Bronchial epithelial cell (primary cell): ENCODE data around the gene DARS1. TPM values are rescaled to one million over a fixed set of nuclear protein-coding genes. Genes with fewer than 3 reads are reported as not detected.
A peak's percentile ranks its signal among the peaks of the same experiment; 100 is the strongest.

Experiments
- DNase-seq: peaks from one replicate; pipeline ENCODE4 v3.0.0-alpha.2; 2010; ENCODE audit warnings: low read depth
- FAIRE-seq: peaks from 2 replicates; lab custom pipeline; 2011; peaks lifted over from hg19 to GRCh38; lab: Jason Lieb, UNC
- H3K27me3 ChIP-seq: 2 replicates; pipeline ENCODE4 v1.5.1; 2011; ENCODE audit warnings: low read length; ENCODE audit not compliant: control insufficient read depth, insufficient read depth
- H3K36me3 ChIP-seq: 2 replicates; pipeline ENCODE4 v1.5.1; 2011; ENCODE audit warnings: low read length; ENCODE audit not compliant: control insufficient read depth, insufficient read depth
- H3K4me3 ChIP-seq: 2 replicates; pipeline ENCODE4 v1.5.1; 2011; ENCODE audit warnings: mild to moderate bottlenecking, low read depth, low read length, control low read depth
- total RNA-seq: library from RNA; depleted of rRNA; stranded (reverse); fragments of >200 nt; gene quantifications from 2 replicates; pipeline ENCODE4 v1.2.1, GENCODE V29; 2014
- TF ChIP-seq, protein P1 (sequence below): IDR thresholded peaks from 2 replicates; pipeline ENCODE4 v1.5.1; 2011; ENCODE audit warnings: mild to moderate bottlenecking, moderate library complexity, low read length, control low read depth, inconsistent platforms; ENCODE audit not compliant: insufficient read depth, severe bottlenecking

Gene DARS1
- total RNA-seq, 1 donor from 2014 or later = 111 TPM

DNA sequence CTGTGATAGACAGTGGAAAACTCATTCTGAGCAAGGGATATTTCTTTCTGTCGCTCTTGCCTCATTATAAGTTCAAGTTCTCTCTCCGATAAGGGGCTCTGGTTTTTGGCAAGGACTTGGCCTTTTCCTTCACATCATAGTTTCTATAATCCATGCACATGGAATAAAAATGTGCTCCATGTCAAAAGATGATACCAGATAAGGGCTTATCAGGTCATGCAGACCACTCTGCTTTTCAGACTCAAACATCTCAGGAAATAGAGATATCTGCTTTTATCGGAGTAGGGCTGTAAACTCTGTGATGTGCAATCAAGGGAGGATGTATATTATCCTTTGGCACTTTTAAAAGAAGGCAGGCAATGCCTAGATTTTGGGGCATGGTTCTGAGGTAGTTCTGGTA lies 45.0 kb upstream of the DARS1 start:
- TF ChIP-seq, protein P1, sequence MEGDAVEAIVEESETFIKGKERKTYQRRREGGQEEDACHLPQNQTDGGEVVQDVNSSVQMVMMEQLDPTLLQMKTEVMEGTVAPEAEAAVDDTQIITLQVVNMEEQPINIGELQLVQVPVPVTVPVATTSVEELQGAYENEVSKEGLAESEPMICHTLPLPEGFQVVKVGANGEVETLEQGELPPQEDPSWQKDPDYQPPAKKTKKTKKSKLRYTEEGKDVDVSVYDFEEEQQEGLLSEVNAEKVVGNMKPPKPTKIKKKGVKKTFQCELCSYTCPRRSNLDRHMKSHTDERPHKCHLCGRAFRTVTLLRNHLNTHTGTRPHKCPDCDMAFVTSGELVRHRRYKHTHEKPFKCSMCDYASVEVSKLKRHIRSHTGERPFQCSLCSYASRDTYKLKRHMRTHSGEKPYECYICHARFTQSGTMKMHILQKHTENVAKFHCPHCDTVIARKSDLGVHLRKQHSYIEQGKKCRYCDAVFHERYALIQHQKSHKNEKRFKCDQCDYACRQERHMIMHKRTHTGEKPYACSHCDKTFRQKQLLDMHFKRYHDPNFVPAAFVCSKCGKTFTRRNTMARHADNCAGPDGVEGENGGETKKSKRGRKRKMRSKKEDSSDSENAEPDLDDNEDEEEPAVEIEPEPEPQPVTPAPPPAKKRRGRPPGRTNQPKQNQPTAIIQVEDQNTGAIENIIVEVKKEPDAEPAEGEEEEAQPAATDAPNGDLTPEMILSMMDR = no peak
- Histone ChIP-seq H3K4me3 (no peak overlapping the region), H3K36me3 (no peaks in the 10 kb centered on the region), H3K27me3 (peaks cover 2% of the 10 kb centered on the region)
- FAIRE-seq (no peak), DNase-seq (no peak)

DNA sequence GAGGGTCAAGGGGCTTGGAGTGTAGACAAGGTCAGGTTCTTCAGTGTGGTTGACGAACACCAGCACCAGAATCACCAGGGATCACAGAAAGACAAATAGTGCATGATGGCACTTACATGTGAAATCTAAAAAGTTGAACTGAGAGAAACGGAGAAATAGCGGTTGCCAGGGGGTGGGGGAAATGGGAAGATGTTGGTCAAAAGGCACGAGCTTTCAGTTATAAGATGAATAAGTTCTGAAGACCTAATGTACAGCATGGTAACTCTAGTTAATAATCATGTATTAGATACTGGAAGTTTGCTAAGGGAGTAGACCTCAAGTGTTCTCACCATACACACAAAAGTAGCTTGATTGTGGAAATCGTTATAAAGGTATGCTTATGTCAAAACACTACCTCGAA lies 43.7 kb upstream of the DARS1 start:
- FAIRE-seq (no peak), DNase-seq (no peak)
- H3K36me3 ChIP-seq = no peaks in the 10 kb centered on the region
- no peaks in the 10 kb centered on the region for H3K27me3 ChIP-seq
- TF ChIP-seq, protein P1 = no peak
- H3K4me3 ChIP-seq = no peak overlapping the region

DNA sequence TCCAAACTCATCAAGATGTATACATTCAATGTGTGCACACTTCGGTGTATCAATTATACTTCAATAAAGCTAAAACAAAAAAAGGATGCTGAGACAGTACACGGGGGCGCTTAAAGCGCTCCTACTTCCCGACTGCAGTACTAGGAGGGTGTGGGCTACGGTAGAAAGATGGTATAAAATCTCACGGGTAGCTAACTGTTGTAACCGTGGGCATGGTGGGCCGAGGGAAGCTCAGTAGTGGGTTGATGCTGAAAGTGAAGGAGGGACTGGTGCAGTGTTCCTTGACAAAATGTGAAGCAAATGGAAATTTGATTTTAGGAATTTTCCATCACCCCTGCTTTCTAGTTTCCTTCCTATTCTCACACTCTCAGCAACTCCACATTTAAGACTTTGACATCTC lies 42.6 kb upstream of the DARS1 start:
- FAIRE-seq (no peak), DNase-seq (no peak)
- TF ChIP-seq, protein P1 = no peak
- Histone ChIP-seq H3K36me3 (no peaks in the 10 kb centered on the region), H3K27me3 (no peaks in the 10 kb centered on the region), H3K4me3 (no peak overlapping the region)

DNA sequence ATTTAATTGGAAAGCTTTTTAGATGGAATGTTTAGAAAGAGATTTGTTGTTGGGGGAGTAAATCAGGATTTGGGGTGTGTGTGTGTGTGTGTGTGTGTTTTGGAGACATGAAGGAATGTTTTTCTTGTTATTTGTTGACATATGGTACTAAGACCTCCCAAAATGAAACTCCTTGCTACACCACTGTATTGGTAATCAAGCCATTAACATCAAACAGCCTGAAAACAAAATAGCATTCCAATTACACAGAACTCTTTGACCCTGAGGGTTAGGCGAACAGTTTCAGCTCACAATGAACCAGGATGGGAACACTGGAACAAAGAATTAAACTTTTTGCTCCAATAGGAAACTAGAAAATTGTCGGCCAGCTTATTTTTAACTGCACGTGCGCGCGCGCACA lies 41.7 kb upstream of the DARS1 start:
- no peak for FAIRE-seq
- H3K36me3 ChIP-seq = no peaks in the 10 kb centered on the region
- H3K4me3 ChIP-seq = no peak overlapping the region
- TF ChIP-seq, protein P1 = no peak
- no peak for DNase-seq
- H3K27me3 ChIP-seq = no peaks in the 10 kb centered on the region

DNA sequence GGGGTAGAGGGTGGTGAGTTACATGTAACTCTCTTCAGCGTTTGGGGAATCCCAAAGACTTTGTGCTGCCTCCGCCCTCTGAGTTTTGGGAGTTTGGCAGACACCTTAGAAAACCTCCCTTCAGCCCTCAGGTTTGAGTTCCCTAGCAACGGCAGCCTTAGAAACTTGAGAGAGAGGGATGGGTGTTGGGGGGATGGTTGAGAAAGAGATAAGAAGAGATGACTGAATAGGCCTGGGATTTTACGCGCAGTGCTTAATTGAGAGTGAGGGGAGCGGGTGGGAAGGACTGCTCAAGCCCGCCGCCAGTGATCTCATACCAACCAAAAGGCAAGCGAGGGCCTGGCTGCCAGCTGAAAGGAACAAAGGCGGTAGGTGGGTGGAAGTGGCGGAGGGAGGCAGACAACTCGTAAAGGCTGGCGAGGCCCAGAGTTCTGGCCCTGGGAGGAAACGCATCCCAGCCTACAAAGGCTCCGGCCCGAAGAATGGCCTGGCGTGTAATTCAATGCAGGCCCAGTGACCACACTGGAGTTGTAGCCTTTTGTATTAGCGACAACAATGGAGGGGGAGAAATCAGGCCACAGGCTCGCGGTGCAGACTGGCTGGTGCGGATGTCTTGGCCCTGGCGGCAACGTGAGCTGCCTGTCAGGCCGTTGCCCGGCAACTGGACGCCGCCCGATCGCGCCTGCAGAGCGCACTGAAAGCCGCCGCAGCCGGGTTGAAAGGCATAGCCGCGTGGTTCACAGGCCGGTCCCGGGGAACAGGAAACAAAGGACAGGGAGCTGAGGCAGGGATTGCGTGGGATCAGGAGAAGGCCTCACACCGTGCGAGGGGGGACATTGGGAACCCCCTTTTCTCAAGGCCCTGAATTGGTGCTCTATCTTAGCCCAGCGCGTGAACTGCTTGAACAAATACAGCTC lies 39.9 kb upstream of the DARS1 start:
- TF ChIP-seq, protein P1 = no peak
- Histone ChIP-seq H3K4me3 (no peak overlapping the region), H3K27me3 (no peaks in the 10 kb centered on the region), H3K36me3 (no peaks in the 10 kb centered on the region)
- peak; percentile 86 for FAIRE-seq
- peak; percentile 59 for DNase-seq
